Measurements from ENCODE around the gene ZNF615.

GRCh38 chr19:51976852-51977251 lies 31.2 kb downstream of the ZNF615 start:
- TF ChIP-seq POLR2AphosphoS5 (IDR thresholded peaks at IDR 0.05): no peak
- TF ChIP-seq CTCF (IDR thresholded peaks at IDR 0.05): no peak
- no peak for TF ChIP-seq POLR2A (IDR thresholded peaks at IDR 0.05)
